Raji (cell line): ENCODE results near the gene NSD2.

Source experiments
- POLR2A ChIP-seq: IDR thresholded peaks from 2 replicates; pipeline ENCODE4 v1.6.1; 2011; ENCODE audit warnings: low read depth, low read length, control low read depth; ENCODE audit not compliant: insufficient read depth

Gene NSD2

GRCh38 chr4:1978226-1978625 lies 107.0 kb downstream of the NSD2 start:
- TF ChIP-seq POLR2A: no peak

- TF ChIP-seq POLR2A: no peak
Measured at GRCh38 chr4:1978741-1979476, 107.7 kb downstream of the NSD2 start.

- no peak for TF ChIP-seq POLR2A
Measured at GRCh38 chr4:1979477-1980196, 108.4 kb downstream of the NSD2 start.

GRCh38 chr4:1980561-1981041 lies 109.4 kb downstream of the NSD2 start:
- TF ChIP-seq POLR2A: no peak

GRCh38 chr4:1981251-1982058 lies 110.3 kb downstream of the NSD2 start:
- TF ChIP-seq POLR2A: no peak

GRCh38 chr4:1982124-1983052 lies 111.2 kb downstream of the NSD2 start:
- TF ChIP-seq POLR2A: no peak

- TF ChIP-seq POLR2A: no peak
Measured at GRCh38 chr4:1983053-1983845, 112.1 kb downstream of the NSD2 start.

GRCh38 chr4:1983846-1984405 lies 112.7 kb downstream of the NSD2 start:
- TF ChIP-seq POLR2A: no peak

GRCh38 chr4:1984406-1985191 lies 113.4 kb downstream of the NSD2 start:
- TF ChIP-seq POLR2A: no peak

- TF ChIP-seq POLR2A: no peak
Measured at GRCh38 chr4:1985294-1985693, 114.1 kb downstream of the NSD2 start.

- no peak for TF ChIP-seq POLR2A
Measured at GRCh38 chr4:1985780-1986577, 114.8 kb downstream of the NSD2 start.
